ENCODE measurements around the gene ST7L. TPM values are rescaled to one million over a fixed set of nuclear protein-coding genes. Genes with fewer than 3 reads are reported as not detected.
"Not testable (repeated sequence)": the region's sequence is repeated elsewhere in the genome, so short reads cannot be mapped to it uniquely, and the experiment has no call there.

The ST7L gene
- total RNA-seq, result 10 to 100 TPM; 13.7 to 14.0 TPM

DNA sequence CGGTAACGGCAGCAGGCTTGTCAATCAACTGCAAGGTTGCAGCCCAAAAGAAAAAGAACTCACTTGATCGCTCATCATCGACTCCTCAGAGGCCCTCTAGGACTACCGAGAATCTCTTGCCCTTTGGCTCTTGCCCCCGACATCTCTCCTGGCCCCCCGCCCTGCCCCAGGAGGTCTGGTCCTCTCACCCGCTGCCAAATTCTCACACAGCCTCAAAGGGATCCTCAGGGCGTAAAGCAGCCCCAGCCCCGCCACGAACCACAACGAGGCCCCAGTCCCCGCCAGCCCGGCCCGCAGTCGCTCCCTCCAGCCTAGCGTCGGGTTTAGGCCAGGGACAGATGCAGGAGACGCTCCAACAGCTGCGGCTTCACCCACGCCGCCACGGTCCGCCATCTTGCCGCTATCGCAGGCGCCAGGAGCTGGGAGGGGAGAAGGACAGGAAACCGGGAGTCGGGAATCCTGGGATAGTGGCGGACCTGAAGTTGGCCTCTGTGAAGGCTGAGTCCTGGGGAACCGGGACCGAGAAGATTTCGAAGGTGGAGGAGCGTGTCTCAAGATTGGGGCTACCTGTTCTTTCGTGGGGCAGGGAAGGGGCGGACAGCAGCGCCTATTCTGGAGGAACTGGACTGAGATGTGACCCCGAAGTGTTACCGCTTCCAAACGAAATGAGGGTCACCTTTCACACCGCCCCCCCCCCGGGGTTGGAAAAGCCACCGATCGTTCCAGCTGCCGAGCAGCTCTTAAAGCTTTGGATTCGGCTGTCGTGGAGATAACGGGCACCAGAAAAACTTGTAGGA lies at the start of gene ST7L:
Gene ST7L, minus strand, starts transcription at position 421 of the 797 bp plus-strand sequence. Its CDS starts 28 bp downstream, at position 393.
- no peaks in the 10 kb centered on the region for H3K27me3 Mint-ChIP-seq
- peaks cover 35% of the 10 kb centered on the region for H3K36me3 Mint-ChIP-seq (ENCODE audit: low read depth)
- H3K4me3 Mint-ChIP-seq, result peak within 1 kb of the TSS; percentile 96
- H3K9me3 Mint-ChIP-seq, result no peaks in the 10 kb centered on the region
- H3K27ac Mint-ChIP-seq, result peak within 1 kb of the TSS; percentile 99
- DNase-seq, result peak; percentile 66
- H3K4me1 Mint-ChIP-seq, result peaks cover 28% of the 10 kb centered on the region
- POLR2A ChIA-PET, result interaction anchor here (0.6 to 7.9 kb wide), 33 partner anchors 9 to 1893 kb away, joined by 3 to 101 read pairs (median 5); partner anchors contain the start of genes ATP5PB, CTTNBP2NL, MAGI3 and MOV10
- CTCF ChIA-PET, result interaction anchor here (0.6 to 9.0 kb wide), 5 partner anchors 97 to 454 kb away, joined by 3 to 96 read pairs (median 7); partner anchors contain the start of genes LRIG2 and PPM1J

DNA sequence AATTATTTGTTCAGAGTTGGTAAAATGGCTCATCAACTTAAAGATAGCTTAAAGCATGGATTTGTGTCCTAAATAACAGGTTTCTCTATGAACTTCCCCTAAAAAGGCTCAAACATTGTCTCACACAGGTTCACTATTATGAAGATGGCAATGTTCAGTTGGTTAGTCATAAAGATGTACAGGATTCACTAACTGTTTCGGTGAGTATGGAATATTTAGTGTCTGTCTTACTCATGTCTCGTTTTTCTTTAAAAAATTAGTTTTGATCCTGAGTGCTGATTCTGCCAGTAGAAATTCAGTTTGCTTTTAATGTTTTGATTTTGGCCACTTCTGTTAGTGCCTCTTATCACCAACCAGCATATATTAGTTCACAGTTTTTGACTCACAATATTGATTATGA lies 48.0 kb upstream of the ST7L start:
- DNase-seq, result no peak
- peaks cover 38% of the 10 kb centered on the region for H3K4me1 Mint-ChIP-seq
- H3K36me3 Mint-ChIP-seq (ENCODE audit: low read depth), result peaks cover 90% of the 10 kb centered on the region
- H3K4me3 Mint-ChIP-seq, result no peak overlapping the region
- peak overlapping the region; percentile 62 for H3K27ac Mint-ChIP-seq
- CTCF ChIA-PET, result no interaction called here
- no peaks in the 10 kb centered on the region for H3K9me3 Mint-ChIP-seq
- POLR2A ChIA-PET, result interaction anchor here (2.7 kb wide), 1 partner anchor 48 kb away, joined by 24 read pairs; the partner anchor contains the start of genes CAPZA1 and ST7L
- no peaks in the 10 kb centered on the region for H3K27me3 Mint-ChIP-seq

DNA sequence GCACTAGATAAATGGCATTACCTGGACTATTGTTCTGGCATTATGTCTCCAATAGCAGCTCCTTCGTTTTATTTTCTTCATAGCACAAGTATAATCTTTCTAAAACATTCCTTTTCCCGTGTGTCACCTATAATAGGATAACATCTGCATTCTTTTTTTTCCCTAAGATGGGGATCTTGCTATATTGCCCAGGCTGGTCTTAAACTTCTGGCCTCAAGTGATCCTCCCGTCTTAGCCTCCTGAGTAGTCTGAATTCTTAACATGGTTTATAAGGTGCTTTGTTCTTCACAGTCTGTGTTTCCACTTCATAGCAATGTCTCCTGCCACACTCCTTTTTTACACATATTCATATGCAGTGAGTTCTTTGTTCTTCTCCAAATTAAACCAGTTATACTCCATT lies 46.9 kb upstream of the ST7L start:
- CTCF ChIA-PET, result interaction anchor here (0.7 kb wide), 1 partner anchor 9 kb away, joined by 3 read pairs; the partner anchor contains the start of gene MOV10
- Mint-ChIP-seq H3K4me1 (peaks cover 38% of the 10 kb centered on the region), H3K27ac (no peak overlapping the region), H3K36me3 (ENCODE audit: low read depth) (peaks cover 90% of the 10 kb centered on the region), H3K27me3 (no peaks in the 10 kb centered on the region), H3K4me3 (no peak overlapping the region), H3K9me3 (no peaks in the 10 kb centered on the region)
- no peak for DNase-seq
- POLR2A ChIA-PET, result interaction anchor here (1.0 to 5.9 kb wide), 2 partner anchors 8 to 14 kb away, joined by 3 to 49 read pairs; partner anchors contain the start of gene MOV10

- H3K9me3 Mint-ChIP-seq, result no peaks in the 10 kb centered on the region
- no peak overlapping the region for H3K27ac Mint-ChIP-seq
- ChIA-PET POLR2A (interaction anchor here (0.8 to 1.7 kb wide), 4 partner anchors 10 to 33 kb away, joined by 3 to 9 read pairs (median 4); no protein-coding TSS in a partner anchor), CTCF (interaction anchor here (1.0 to 1.5 kb wide), 2 partner anchors 14 to 22 kb away, joined by 3 read pairs; no protein-coding TSS in a partner anchor)
- no peak overlapping the region for H3K4me3 Mint-ChIP-seq
- no peak for DNase-seq
- H3K27me3 Mint-ChIP-seq, result no peaks in the 10 kb centered on the region
- peaks cover 64% of the 10 kb centered on the region for H3K36me3 Mint-ChIP-seq (ENCODE audit: low read depth)
- peaks cover 28% of the 10 kb centered on the region for H3K4me1 Mint-ChIP-seq
These were observed 32.3 kb upstream of the ST7L start for GRCh38 chr1:112651205-112651604.

GRCh38 chr1:112646225-112646624 lies 27.3 kb upstream of the ST7L start:
- Mint-ChIP-seq H3K27me3 (no peaks in the 10 kb centered on the region), H3K36me3 (ENCODE audit: low read depth) (peaks cover 65% of the 10 kb centered on the region), H3K9me3 (no peaks in the 10 kb centered on the region), H3K4me1 (peaks cover 38% of the 10 kb centered on the region), H3K4me3 (no peak overlapping the region), H3K27ac (no peak overlapping the region)
- ChIA-PET CTCF (interaction anchor here (0.6 to 1.6 kb wide), 4 partner anchors 16 to 481 kb away, joined by 3 to 5 read pairs (median 5); partner anchors contain the start of gene MOV10), POLR2A (no interaction called here)
- DNase-seq, result no peak

DNA sequence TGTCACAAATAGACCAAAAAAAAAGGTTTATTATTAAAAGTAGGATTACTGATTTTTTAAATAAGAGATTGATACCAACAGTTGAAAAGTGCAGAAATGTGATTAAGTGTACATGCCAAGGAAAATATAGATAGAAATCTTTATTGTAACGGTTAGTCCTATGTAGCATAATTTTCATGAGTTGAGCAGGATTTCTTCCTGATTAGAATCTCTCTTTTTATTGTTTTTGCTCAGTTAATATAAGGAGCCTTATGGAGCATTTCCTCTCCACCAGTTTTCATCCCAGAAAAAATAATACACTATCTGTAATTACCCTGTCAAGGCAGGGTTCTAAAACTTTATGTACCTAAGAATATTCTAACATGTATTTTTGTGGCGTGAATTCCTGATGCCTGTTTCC lies 24.1 kb upstream of the ST7L start:
- Mint-ChIP-seq H3K36me3 (ENCODE audit: low read depth) (peaks cover 40% of the 10 kb centered on the region), H3K4me1 (peaks cover 31% of the 10 kb centered on the region), H3K27me3 (no peaks in the 10 kb centered on the region), H3K27ac (no peak overlapping the region), H3K9me3 (no peaks in the 10 kb centered on the region), H3K4me3 (no peak overlapping the region)
- DNase-seq, result no peak
- POLR2A ChIA-PET, result no interaction called here
- CTCF ChIA-PET, result no interaction called here

DNA sequence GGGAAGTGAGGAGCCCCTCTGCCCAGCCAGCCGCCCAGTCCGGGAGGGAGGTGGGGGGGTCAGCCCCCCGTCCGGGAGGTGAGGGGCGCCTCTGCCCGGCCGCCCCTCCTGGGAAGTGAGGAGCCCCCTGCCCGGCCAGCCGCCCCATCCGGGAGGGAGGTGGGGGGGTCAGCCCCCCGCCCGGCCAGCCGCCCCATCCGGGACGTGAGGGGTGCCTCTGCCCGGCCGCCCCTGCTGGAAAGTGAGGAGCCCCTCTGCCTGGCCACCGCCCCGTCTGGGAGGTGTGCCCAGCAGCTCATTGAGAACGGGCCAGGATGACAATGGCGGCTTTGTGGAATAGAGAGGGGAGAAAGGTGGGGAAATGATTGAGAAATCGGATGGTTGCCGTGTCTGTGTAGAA lies 21.5 kb upstream of the ST7L start:
- POLR2A ChIA-PET, H3K4me3 Mint-ChIP-seq, DNase-seq, H3K9me3 Mint-ChIP-seq, CTCF ChIA-PET, H3K27ac Mint-ChIP-seq, H3K27me3 Mint-ChIP-seq: not testable (repeated sequence)
- Mint-ChIP-seq H3K4me1 (peaks cover 39% of the 10 kb centered on the region), H3K36me3 (ENCODE audit: low read depth) (peaks cover 29% of the 10 kb centered on the region)

DNA sequence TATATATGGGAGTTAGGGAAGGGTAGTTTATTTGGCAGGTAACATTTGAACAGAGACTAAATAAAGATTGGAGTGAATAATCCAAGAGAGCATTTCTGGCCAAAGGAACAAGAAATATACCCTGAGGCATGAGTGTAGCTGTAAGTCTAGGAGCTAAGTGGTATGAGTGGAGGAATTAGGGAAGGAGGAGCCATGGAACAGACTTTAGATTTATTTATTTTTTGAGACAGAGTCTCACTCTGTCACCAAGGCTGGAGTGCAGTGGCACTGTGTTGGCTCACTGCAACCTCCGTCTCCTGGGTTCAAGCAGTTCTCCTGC lies 19.1 kb upstream of the ST7L start:
- ChIA-PET CTCF (interaction anchor here (1.5 kb wide), 1 partner anchor 14 kb away, joined by 6 read pairs; no protein-coding TSS in a partner anchor), POLR2A (interaction anchor here (0.7 to 5.1 kb wide), 6 partner anchors 10 to 36 kb away, joined by 3 to 76 read pairs (median 4); partner anchors contain the start of genes CAPZA1, MOV10 and ST7L)
- no peaks in the 10 kb centered on the region for H3K27me3 Mint-ChIP-seq
- H3K4me1 Mint-ChIP-seq, result peaks cover 51% of the 10 kb centered on the region
- no peak for DNase-seq
- H3K27ac Mint-ChIP-seq, result no peak overlapping the region
- H3K4me3 Mint-ChIP-seq, result no peak overlapping the region
- H3K36me3 Mint-ChIP-seq (ENCODE audit: low read depth), result peaks cover 34% of the 10 kb centered on the region
- H3K9me3 Mint-ChIP-seq, result no peaks in the 10 kb centered on the region

DNA sequence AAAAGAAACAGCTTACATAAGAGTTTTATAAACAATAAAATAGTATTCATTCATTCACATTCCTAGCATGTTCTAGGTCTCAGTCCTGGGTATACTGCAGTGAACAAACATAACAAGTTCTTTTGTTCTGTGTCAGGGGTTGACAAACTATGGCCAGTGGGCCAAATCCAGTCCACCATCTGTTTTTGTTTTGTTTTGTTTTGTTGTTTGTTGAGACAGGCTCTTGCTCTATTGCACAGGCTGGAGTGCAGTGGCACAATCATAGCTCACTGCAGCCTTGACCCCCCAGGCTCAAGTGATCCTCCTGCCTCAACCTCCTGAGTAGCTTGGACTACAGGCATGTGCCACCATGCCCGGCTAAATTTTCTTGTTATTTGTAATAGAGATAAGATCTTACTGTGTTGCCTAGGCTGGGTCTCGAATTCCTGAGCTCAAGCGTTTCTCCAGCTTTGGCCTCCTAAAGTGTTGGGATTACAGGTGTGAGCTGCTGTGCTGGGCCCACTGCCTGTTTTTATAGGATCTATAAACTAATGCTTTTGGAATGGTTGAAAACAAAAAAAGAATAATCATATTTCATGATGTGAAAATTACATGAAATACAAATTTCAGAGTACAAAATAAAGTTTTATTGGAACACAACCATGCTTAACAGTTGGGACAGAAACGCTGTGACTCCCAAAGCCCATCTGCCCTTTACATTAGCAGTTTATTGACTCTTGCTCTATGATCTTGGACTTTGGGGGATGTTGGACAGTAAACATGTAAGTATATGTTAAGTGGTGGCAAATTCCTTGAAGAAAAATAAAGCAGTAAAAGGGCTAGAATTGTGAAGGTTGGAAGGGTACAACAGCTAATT lies 18.5 kb upstream of the ST7L start:
- CTCF ChIA-PET, result interaction anchor here (1.1 to 2.3 kb wide), 4 partner anchors 15 to 136 kb away, joined by 3 to 9 read pairs (median 7); partner anchors contain the start of gene MOV10
- DNase-seq, result no peak
- no peaks in the 10 kb centered on the region for H3K27me3 Mint-ChIP-seq
- H3K9me3 Mint-ChIP-seq, result no peaks in the 10 kb centered on the region
- H3K27ac Mint-ChIP-seq, result no peak overlapping the region
- no peak overlapping the region for H3K4me3 Mint-ChIP-seq
- peaks cover 36% of the 10 kb centered on the region for H3K36me3 Mint-ChIP-seq (ENCODE audit: low read depth)
- POLR2A ChIA-PET, result interaction anchor here (0.6 to 5.1 kb wide), 10 partner anchors 7 to 36 kb away, joined by 3 to 76 read pairs (median 4); partner anchors contain the start of genes CAPZA1, MOV10 and ST7L
- H3K4me1 Mint-ChIP-seq, result peaks cover 53% of the 10 kb centered on the region

DNA sequence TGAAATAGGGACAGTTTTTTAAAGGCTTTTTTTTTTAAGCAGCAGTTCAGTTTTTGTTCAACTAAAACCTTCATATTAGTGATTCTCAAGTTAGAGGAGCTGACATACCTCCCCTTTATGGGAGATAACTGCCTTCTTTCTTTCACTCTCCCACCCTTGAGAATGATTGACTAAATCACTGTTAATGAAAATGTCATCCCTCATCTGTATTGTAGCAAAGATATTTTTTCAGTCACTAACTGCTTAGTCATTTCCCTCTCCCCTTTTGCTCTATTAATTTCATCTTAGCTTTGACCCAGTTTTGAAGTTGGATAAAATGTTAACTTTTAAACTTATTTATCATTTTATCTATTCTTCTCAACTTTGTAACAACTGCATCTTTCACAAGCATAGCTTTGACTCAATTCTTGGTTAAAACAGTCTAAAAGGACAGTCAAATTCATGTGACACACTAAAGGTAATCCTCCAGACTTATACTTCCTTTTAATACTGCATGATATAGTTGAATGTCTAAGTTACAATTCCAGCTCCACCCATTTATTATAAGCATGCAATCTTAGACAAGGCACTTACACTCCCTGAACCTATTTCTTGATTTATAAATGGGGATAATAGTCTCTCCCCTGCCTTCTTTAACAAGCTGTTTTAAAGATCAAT lies 17.8 kb upstream of the ST7L start:
- Mint-ChIP-seq H3K4me3 (no peak overlapping the region), H3K36me3 (ENCODE audit: low read depth) (peaks cover 36% of the 10 kb centered on the region), H3K27ac (peak overlapping the region; percentile 51), H3K27me3 (no peaks in the 10 kb centered on the region), H3K9me3 (no peaks in the 10 kb centered on the region), H3K4me1 (peaks cover 55% of the 10 kb centered on the region)
- ChIA-PET CTCF (interaction anchor here (0.5 to 2.3 kb wide), 8 partner anchors 11 to 135 kb away, joined by 3 to 9 read pairs (median 6); partner anchors contain the start of gene MOV10), POLR2A (interaction anchor here (0.6 to 5.1 kb wide), 8 partner anchors 8 to 37 kb away, joined by 3 to 76 read pairs (median 4); partner anchors contain the start of genes CAPZA1, MOV10 and ST7L)
- no peak for DNase-seq

DNA sequence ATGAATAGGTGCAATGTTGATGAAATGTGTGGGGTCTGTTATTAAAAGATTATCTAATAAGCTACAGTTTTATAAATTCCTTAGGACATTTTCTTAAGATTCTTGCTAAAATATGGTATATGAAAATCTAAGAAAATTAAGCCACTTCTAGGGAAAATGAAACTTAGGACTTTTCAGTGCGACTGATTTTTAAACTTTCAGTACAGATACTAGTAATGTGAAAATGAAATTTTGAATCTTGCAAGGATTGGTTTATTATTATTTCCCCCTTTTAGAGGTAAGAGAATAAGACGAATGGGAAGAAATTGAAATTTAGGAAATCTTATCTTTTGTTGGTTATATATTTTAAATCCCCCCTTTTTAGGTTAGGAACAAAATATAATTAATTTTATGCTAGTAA lies 17.1 kb upstream of the ST7L start:
- H3K4me1 Mint-ChIP-seq, result peaks cover 59% of the 10 kb centered on the region

GRCh38 chr1:112634367-112634766 lies 15.4 kb upstream of the ST7L start:
- H3K4me3 Mint-ChIP-seq, result no peak overlapping the region
- no peak overlapping the region for H3K27ac Mint-ChIP-seq
- peaks cover 57% of the 10 kb centered on the region for H3K36me3 Mint-ChIP-seq (ENCODE audit: low read depth)
- peaks cover 69% of the 10 kb centered on the region for H3K4me1 Mint-ChIP-seq
- H3K27me3 Mint-ChIP-seq, result no peaks in the 10 kb centered on the region
- no peaks in the 10 kb centered on the region for H3K9me3 Mint-ChIP-seq
- POLR2A ChIA-PET, result interaction anchor here (5.1 kb wide), 1 partner anchor 14 kb away, joined by 76 read pairs; the partner anchor contains the start of genes CAPZA1 and ST7L
- no peak for DNase-seq
- CTCF ChIA-PET, result interaction anchor here (0.6 to 1.8 kb wide), 2 partner anchors 12 to 208 kb away, joined by 3 to 6 read pairs; no protein-coding TSS in a partner anchor

More for the DNA sequence above, 17.1 kb upstream of the ST7L start:
- DNase-seq, result no peak
- peak overlapping the region; percentile 40 for H3K27ac Mint-ChIP-seq
- no peaks in the 10 kb centered on the region for H3K9me3 Mint-ChIP-seq
- POLR2A ChIA-PET, result interaction anchor here (1.2 to 5.1 kb wide), 6 partner anchors 9 to 38 kb away, joined by 3 to 76 read pairs (median 6); partner anchors contain the start of genes CAPZA1, MOV10 and ST7L
- H3K36me3 Mint-ChIP-seq (ENCODE audit: low read depth), result peaks cover 42% of the 10 kb centered on the region
- peak overlapping the region; percentile 21 for H3K4me3 Mint-ChIP-seq
- CTCF ChIA-PET, result interaction anchor here (0.6 to 2.3 kb wide), 6 partner anchors 14 to 134 kb away, joined by 3 to 9 read pairs (median 7); partner anchors contain the start of gene MOV10
- no peaks in the 10 kb centered on the region for H3K27me3 Mint-ChIP-seq

Data from activated CD4-positive, alpha-beta memory T cell treated with anti-CD3 and anti-CD28 coated beads, Interleukin-2, amount 10 ng/mL, durations not matched to agents 7 days and 5 days (primary cell).